ENCODE measurements around the gene THAP12.

Gene THAP12

DNA sequence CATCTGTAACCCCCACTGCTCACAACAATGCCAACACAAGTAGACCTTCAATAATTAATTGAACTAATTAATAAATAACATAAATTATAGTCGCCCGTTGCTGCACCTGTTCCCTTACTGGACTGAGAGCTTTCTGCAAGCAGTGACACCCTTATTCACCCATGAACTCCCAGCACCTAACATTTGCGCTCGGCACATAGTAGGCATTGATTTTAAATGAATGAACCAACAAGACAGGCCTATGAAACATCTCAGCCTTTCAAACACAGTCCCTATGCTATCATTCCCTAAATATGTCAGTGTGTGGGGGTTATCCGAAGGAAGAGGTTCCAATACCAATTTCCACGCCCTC is 1.1 kb downstream of the THAP12 start:
- peak; percentile 11 for DNase-seq

DNA sequence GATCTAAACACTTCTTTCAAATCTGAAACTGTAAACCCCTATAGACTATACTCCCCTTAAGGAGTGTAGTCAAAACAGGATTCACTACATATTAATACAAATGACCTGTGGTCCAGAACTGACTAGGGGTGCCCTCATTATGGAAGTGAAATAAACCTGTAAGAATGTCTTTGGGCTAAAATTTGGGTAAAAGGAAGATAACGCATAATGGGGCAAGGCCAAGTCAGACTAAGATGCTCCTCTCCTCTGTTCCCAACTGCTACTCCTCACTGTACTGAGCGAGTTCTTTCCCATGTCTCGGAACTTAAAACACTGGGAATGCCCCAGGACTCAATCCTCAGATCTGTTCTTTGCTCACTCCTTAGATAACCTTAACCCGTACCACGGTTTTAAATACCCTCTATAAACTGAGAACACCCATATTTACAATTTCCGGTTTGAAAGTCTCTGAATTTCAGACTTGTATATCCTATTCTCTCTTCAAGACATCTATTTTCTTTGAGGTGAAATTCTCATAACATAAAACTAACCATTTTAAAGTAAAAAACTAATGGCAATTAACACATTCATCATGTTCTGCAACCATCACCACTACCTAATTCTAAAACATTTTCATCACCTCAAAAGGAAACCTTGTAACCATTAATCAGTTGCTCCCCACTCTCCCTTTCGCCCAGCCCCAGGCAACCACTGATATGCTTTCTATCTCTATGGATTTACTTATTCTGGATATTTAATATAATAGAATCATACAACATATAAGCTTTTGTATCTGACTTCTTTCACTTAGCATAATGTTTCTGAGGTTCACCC is 4.0 kb downstream of the THAP12 start:
- DNase-seq: no peak

DNA sequence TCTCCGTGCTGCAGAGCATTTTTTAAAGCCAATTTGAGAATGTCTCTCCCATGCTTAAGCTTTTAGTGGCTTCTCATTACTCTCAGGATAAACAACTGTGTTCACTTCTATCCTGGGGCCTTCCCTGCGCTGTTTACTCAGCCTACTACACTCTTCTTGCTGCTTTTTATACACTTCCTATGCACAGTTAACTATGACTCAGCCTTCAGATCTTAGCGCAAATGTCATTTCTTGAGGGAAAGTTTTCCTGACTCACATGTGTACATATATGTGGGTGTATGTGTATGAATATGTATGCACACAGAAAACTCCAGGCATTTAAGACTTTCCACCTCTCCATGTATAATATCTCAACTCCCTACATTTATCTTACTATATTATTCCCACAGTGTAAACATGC is 9.8 kb downstream of the THAP12 start:
- peak; percentile 77 for DNase-seq

DNA sequence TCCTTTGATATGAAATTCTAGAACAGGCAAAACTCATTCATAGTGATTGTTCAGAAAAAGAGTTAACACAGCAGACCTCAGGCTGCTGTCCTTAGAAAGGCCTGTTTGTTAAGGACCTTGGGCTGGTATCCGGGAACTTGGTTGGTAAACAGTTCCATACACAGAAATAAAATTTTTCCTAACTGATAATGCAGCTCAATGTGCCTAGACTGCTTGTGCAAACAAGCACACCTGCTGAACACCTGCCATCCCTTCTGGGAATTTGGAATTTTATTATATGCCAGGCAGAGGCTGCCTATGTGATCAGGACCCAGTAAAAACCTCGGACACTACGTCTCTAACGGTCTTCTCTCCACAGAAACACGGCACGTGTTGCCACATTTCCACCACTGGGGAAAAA is 11.5 kb downstream of the THAP12 start:
- no peak for DNase-seq

DNA sequence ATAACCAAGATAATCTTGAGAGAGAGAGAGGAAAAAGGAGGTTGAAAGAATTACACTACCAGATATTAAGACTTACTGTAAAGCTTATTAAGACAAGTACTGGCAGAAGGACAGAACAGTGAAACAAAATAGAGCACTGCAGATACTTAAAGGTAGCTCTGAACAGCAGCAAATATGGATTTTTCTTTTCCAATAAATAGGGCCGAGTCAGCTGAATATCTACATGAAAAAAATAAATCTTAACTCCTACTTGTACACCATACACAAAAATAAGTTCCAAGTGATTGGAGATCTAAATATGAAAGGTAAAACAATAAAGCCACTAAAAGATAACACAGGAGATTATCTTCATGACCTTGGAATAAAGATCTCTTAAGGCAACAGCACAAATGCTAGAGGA is 12.4 kb downstream of the THAP12 start:
- no peak for DNase-seq

DNA sequence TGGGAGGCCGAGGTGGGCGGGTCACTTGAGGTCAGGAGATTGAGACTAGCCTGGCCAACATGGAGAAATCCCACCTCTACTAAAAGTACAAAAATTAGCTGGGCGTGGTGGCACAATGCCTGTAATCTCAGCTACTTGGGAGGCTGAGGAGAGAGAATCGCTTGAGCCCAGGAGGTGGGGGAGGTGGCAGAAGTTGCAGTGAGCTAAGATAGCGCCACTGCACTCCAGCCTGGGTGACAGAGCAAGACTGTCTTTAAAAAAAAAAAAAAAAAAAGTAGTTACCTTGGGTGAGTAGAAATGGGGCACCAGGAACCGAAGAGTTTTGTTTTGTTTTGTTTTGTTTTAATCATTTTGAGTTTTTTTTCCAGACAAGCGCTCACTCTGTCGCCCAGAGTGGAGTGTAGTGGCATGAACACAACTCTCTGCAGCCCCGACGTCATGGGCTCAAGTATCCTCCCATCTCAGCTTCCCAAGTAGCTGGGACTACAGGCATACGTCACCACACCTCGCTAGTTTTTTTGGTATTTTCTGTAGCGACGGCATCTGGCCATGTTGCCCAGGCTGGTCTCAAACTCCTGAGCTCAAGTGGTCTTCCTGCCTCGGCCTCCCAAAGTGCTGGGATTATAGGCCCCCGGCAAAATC is 15.8 kb downstream of the THAP12 start:
- no peak for DNase-seq

DNA sequence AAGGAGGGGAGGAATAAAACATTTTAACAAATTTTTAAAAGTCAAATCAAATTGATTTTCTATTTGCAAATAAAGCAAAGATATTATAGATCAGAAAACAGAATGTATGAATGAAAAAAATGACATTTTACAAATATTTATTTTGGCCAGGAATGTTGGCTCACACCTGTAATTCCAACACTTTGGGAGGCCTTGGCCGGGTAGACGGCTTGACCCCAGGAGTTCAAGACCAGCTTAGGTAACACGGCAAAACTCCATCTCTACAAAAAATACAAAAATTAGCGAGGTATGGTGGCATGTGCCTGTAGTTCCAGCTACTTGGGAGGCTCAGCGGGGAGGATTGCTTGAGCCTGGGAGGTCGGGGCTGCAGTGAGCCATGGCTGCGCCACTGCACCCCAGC is 18.2 kb downstream of the THAP12 start:
- no peak for DNase-seq

DNA sequence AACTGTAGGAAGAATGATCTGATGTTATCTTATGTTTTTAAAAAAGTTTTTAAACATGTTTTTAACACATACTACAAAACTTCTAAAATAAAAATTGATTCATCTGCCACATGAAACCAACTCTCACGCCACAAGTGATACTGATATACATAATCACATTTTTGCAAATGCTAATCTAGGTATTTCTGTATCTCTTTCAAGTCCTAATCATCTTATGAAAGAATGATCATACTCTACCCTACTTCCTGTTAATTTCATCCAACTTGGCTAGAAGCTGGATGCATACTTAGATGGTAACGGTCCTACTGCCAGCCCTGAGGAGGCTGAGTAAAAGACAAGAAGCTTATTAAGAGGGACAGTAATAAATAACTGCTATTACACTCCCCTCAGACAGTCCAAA is 19.2 kb downstream of the THAP12 start:
- no peak for DNase-seq

DNA sequence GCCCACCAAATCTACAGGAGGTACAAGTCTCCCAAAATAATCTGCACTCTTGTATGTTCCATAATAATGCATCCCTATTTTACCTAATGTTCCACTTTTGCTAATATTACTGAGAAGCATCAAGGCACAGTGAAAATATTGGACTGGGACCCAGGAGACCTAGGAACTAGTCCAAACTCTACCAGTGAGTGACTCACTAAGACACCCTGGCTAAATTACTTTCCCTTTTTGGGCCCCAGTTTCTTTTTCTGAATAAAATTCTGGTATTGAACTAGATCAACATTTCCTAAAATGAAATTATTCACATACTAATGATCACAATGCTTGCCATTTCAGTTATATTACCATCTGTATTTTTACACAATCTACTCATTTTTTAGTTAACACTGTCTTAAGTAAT is 19.6 kb downstream of the THAP12 start:
- DNase-seq: no peak

DNA sequence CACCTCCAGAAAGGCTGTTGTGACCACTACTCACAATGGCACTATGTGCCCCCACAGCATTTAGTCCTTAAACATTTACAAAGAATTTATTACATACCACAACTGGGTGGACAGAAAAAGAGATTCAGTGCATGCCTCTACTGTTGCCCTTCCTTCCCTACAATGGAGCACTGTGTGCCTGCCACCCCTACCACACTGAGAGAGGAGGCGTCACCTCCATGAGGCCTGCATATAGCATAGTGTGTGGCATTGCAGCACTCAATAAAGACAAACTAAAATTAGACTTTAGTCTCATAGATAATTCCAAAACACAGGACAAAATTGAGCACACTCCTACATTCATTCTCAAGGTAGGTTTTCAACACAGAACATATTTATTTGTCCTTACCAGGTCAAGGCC is 25.8 kb downstream of the THAP12 start:
- no peak for DNase-seq

DNA sequence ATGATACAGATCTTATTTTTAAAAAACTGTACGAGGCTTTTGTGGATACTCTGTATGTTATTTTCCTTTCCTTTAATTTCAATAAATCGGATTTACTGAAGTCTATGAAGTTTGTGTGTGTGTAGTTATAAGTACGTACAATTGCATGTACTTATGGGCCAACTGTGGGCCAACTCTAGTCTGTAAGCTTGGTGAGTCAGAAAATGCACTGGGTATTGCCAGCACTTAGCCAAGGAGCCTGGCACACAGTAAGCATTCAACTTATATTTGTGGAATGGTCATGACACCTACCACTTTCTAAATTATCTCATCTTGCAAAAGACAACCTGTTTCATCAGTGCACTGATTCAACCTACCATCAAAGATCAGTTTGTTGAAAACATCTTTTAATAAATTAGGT is 32.6 kb downstream of the THAP12 start:
- no peak for DNase-seq

DNA sequence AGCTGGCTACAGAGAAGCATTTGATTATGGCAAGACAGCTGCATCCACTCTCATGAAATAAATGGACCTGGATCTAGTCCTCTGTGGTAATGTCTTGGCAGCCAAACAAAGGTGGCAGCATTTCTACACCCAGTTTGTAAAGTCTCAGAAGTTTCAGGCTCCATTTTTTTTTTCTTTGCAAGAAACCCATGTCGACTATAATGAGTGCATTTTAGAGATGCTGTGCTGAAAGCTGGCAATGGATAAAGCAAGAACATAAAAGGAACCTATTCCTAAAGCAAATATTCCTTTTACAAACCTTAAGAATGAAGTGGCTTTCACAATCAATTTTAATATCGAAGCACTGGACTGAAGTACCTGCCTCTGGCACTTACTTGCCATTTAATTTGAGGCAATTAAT is 33.5 kb downstream of the THAP12 start:
- DNase-seq: no peak

DNA sequence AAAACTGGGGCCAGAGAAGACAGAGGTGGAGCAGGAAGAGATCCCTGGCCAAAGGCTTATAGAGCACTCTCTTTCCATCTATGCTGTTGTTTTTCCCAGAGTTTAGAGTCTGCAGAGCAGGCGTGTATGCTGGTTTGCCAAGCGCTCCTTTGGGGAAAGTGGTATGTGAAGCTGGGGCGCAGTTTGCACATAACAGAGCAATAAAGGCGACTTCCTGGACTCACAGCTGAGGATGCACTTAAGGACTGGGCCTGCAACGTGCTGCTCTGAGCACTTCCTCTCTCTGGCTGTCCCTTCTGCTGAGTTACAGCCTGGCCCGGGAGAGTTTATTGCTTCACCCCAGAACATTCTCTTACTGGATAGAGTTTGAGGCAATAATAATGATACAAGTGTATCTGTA is 41.7 kb downstream of the THAP12 start:
- DNase-seq: peak; percentile 47

DNA sequence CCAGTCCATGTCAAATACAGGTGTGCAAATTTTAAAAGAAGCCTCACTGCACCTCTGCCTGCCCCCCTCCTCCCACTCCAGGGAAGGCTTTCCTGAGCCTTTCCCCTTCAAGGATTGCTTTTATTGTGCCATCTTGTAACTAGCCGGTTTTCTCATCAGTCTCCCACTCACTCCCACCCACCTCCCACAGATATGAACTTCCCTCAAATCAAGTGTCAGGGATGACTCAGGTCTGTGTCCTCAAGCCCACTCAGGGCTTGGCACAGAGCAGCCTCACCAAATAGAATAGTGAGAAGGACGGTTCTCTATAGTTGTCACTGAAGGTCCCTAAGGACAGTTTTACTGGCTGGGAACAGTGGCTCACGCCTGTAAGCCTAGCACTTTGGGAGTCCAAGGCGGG is 43.0 kb downstream of the THAP12 start:
- DNase-seq: no peak

DNA sequence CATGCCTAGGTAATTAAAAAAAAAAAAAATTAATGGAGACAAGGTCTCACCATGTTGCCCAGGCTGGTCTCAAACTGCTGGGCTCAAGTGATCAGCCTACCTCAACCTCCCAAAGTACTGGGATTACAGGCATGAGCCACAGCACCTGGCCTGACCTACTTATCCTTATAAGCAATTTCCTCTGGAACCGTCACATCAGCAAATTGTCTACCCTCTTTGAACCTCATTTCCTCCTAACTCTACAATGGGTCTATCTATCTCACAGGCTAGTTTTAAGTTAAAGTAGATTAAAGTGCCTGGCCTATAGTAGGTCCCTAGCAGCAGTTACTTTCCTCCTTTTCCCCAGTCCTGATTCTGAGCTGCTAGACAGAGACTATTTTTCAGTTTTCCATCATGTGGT is 43.5 kb downstream of the THAP12 start:
- no peak for DNase-seq

DNA sequence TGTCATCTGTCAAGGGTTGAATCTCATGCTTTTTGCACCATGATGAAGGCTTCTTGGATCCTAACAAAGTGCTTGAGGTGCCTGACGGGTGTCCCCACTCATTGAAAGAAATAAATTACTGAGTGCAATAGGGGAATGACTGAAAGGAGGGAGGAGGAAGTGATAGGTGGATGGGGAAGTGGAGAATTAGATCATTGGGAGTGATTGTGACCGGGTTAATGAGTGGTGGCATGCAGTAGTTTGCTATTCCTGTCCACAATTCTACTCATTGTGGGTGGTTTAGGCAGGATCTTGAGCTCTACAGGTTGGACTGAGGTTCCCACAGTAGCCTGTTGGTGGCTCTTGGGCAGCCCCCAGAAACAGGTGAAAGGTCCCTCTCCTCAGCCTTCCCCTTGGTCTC is 44.3 kb downstream of the THAP12 start:
- DNase-seq: no peak

DNA sequence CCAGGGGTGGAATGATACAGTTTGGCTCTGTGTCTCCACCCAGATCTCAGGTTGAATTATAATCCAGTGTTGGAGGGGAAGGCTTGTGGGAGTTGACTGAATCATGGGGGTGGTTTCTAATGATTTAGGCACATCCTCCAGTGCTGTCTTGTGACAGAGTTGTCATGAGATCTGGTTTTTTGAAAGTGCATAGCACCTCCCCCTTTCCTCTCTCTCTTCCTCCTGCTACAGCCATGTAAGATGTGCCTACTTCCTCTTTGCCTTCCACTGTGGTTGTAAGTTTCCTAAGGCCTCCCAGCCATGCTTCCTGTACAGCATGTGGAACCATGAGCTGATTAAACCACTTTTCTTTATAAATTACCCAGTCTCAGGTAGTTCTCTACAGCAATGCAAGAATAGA is 45.1 kb downstream of the THAP12 start:
- no peak for DNase-seq

DNA sequence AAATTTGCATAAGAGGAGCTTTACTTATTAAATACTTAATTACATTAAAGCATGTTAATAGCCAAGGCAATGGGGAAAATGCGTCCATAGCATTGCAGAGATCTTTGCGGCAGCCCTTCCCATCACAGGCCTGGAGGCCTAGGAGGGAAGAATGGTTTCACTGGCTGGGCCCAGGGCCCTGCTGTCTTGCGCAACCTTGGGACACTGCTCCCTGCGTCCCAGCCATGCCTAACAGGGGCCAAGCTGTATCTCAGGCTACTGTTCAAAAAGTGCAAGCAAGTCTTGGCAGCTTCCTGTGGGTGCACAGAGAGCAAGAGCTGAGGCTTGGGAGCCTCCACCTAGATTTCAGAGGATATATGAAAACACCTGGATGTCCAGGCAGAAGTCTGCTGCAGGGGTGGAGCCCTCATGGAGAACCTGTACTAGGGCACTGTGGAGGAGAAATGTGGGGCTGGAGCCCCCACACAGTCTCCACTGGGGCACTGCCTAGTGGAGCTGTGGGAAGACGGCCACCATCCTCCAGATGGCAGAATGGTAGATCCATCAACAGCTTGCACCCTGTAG is 46.0 kb downstream of the THAP12 start:
- no peak for DNase-seq

DNA sequence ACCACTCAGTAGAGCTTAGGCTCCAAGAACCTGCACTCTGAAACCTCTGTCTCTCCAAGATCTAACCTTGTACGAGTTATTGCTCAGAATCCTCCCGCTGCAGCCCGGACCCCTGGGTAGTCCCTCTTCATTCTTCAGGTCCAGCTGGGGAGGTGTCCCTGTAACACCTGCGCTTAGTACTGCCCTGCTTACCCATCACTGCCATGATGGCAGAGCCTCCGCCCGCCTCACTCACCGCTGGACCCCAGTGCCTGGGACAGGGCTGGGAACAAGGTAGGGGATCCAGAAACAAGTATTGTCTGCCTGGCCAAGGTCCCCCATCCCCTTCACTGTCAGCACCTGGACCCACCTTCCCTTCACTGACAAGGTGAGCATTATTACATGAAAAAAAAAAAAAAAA is 50.3 kb downstream of the THAP12 start:
- DNase-seq: no peak

DNA sequence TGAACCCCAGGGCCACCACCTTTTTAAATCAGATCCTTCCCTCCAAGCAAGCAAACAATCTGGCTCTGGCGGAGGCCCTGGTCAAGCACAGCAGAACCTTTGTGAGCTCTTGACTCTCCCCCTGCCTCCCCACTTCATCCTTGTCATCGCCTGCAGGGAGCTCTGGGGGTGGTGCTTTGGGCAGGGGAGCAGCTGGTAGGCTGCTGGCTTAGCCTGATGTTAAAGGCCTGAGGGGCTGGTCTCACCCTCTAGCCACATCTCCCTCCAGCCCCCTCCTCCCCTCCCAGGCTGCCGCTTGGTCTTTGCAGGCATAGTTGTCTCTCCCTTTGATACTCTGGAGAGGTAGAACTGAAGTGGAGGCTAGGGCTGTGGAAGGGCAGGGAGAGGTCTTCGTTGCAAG is 50.9 kb downstream of the THAP12 start:
- no peak for DNase-seq

DNA sequence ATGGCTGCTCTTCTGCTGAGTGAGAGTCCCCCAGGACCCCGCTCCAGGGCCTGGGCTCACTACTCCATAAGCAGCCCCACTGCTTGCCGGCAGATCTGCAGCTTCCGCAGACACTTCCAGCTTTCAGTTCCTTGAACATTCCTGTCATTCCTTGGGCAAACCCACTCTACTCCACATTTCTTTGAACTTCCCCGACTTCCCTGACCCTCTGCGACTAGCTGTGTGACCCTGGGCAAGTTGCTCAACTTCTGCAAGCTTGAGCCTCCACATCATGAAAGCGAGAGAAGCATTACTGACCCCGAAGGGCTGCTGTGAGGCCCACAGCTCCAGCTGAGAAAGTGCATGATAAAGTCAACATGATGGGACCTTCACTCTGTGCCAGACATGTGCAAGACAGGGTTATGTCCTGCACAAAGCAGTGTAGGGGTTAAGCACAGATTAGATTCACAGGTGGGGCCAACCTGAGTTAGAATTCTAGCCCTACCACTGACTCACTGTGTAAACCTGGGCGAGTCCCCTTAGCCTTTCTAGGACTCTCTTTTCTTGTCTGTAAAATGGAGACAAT is 51.8 kb downstream of the THAP12 start:
- peak; percentile 57 for DNase-seq

DNA sequence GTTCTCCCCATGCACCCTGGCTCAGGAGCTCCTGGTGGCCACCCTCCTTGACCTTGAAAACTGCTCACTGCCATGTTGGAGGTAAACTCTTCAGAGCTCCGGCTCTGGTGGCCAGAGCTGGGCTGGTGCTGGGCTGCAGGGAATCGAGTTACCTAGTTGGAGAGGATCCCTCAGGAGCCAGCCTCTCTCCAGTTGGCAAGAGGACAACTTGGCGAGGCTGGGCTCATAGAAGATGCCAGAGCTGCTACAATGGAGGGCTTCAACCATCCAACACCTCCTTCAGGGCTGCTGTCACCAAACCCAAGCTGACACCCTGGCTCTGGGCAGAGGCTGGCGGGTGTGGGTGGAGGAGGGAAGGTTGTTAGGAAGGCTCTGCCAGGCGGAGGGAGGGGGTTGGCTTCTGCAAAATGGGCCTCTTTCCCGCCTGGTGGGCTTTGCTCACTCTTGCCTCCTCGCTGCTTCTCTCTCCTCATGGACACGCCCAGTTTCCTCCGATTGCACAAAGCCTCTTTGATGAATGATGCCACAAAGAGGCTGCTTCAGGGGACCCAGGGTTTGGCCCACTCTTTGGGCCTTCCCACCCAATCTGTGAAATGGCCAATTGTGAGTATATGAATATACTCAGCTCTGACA is 53.1 kb downstream of the THAP12 start:
- DNase-seq: no peak

DNA sequence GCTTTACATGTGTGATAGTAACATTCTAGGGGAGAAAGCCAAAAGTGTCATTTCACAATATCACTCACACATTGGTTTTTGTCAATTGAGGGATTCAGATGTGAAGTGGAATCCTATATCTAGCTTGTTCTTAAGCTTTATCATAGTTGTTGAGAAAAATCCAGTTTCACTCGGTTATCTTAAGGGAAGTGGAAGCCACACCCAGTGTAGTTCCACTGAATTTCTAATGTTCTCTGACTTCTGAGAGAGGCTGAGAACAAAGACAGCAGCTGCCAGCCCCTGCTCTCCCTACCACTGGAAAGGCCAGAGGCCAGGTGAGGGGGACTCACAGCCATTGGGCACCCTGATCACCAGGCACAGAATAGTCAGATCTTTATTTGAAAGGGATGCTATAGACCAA is 53.7 kb downstream of the THAP12 start:
- DNase-seq: no peak

DNA sequence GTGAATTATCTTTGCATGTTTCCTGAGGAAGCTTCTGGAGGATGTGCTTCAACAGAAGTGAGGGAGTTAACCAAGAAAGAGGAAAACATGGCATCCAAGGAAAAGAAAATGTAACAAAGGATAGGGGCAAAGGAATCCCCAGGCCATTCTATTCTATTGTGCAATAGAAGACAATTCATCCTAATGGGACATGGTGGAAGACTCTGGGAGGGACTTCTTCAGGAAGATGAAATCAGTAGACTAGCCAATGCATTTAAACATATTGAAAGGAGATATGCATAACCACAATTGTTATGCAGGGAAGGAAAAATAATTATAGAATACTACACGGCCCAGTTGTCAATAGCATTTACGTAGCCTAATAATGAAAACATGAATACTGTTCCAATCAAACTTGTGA is 55.7 kb downstream of the THAP12 start:
- DNase-seq: no peak

Measured in fibroblast of skin of right biceps (primary cell).